Ishikawa (cell line): ENCODE data around the gene STK39.

Experiments
- CEBPB ChIP-seq: IDR thresholded peaks from 2 replicates; pipeline ENCODE4 v1.6.1; 2012
- EP300 ChIP-seq: IDR thresholded peaks from 2 replicates; pipeline ENCODE4 v1.6.1; 2012; ENCODE audit warnings: borderline replicate concordance
- FOXM1 ChIP-seq: IDR thresholded peaks from 2 replicates; pipeline ENCODE4 v1.6.1; 2012; ENCODE audit warnings: low read depth, borderline replicate concordance
- NFIC ChIP-seq: IDR thresholded peaks from 2 replicates; pipeline ENCODE4 v1.6.1; 2012
- RAD21 ChIP-seq: IDR thresholded peaks from 2 replicates; pipeline ENCODE4 v1.6.1; 2012; ENCODE audit warnings: low read depth
- ZBTB7A ChIP-seq: IDR thresholded peaks from 2 replicates; pipeline ENCODE4 v1.6.1; 2012; ENCODE audit warnings: low read depth

DNA sequence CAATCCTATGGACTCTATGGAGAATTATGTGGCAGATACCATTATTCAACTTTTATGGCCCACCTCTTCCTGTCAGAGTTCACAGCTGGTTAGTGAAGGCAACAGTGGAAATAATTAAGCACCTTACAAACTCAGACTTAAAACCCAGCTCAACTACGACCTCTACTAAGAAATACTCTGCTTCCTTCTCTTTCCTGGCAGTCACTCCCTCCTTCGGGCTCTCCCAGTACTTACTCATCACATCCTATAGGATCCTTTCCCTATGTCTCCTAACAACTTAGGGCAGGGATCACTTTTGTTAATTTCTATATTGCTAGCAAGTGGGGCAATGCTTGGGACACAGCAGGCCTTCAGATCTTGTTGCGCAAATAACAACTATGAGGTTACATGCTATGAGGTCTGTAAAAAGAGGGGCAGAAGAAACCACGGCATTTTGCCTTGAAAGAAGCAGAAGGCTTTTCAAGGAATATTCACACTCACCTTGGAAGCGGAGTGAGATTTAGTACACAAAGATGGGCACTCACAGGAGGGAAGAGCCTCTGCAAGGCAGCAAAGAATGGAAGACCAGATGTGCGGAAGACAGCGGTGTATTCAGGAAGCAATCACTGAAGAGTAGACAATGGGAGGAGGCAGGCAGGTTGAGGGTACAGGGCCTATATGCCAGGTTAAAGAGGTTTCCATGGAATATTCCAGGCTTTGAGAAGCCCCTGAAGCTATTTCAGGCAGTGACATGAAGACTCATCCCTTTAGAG, 2.1 kb downstream of the STK39 start:
- TF ChIP-seq FOXM1 (no peak), NFIC (no peak), RAD21 (no peak), CEBPB (0 out of 2 replicates have a peak, but pooled peaks have one; percentile 8), ZBTB7A (no peak), EP300 (no peak)
